Lower lobe of right lung (tissue), 2 donors: ENCODE data around the gene MTIF2. TPM values are rescaled to one million over a fixed set of nuclear protein-coding genes. Genes with fewer than 3 reads are reported as not detected.

Source experiments
- ATAC-seq, 2 donors: fragments of 200-7000 bp; cut with Tn5 transposase; one replicate each; pipeline ENCODE4 v1.9.1; 2020 to 2022; ENCODE audit warnings: mild to moderate bottlenecking in 2 of 2, moderate library complexity in 2 of 2
- DNase-seq: peaks from one replicate; pipeline ENCODE4 v3.0.0-alpha.2; 2020
- H3K27ac ChIP-seq: fragments of 200-600 bp; one replicate; pipeline ENCODE4 v1.8.0; 2022
- H3K27me3 ChIP-seq: fragments of 200-600 bp; one replicate; pipeline ENCODE4 v1.8.0; 2022; ENCODE audit warnings: low read depth
- H3K36me3 ChIP-seq: fragments of 200-600 bp; one replicate; pipeline ENCODE4 v1.8.0; 2022; ENCODE audit warnings: mild to moderate bottlenecking
- H3K4me1 ChIP-seq: fragments of 200-600 bp; one replicate; pipeline ENCODE4 v1.8.0; 2022
- H3K4me3 ChIP-seq: fragments of 200-600 bp; one replicate; pipeline ENCODE4 v1.8.0; 2022; ENCODE audit warnings: mild to moderate bottlenecking
- H3K9me3 ChIP-seq: fragments of 200-600 bp; one replicate; pipeline ENCODE4 v1.8.0; 2022
- CTCF ChIP-seq: fragments of 200-600 bp; IDR thresholded peaks from one replicate; pipeline ENCODE4 v1.8.0; 2022; ENCODE audit warnings: antibody characterized with exemption, mild to moderate bottlenecking
- intact Hi-C: fragments of 100-400 bp; cut with DNase I; formaldehyde crosslinking; loops from one replicate; pipeline ENCODE4 v1.11.0; 2022
- total RNA-seq: library from RNA; stranded (reverse); fragmentation: NEBNext Ultra II Directional; extraction: Animal tissue kit (Norgen Biotek cat#: 25700); gene quantifications from one replicate; pipeline ENCODE4 v1.2.1, GENCODE V29; 2021
- donor health status: DM: no; HTN: yes; CAD: no; lungs with severe emphysema.

MTIF2 gene
- total RNA-seq, 1 donor from 2014 or later = 25.9 TPM

DNA sequence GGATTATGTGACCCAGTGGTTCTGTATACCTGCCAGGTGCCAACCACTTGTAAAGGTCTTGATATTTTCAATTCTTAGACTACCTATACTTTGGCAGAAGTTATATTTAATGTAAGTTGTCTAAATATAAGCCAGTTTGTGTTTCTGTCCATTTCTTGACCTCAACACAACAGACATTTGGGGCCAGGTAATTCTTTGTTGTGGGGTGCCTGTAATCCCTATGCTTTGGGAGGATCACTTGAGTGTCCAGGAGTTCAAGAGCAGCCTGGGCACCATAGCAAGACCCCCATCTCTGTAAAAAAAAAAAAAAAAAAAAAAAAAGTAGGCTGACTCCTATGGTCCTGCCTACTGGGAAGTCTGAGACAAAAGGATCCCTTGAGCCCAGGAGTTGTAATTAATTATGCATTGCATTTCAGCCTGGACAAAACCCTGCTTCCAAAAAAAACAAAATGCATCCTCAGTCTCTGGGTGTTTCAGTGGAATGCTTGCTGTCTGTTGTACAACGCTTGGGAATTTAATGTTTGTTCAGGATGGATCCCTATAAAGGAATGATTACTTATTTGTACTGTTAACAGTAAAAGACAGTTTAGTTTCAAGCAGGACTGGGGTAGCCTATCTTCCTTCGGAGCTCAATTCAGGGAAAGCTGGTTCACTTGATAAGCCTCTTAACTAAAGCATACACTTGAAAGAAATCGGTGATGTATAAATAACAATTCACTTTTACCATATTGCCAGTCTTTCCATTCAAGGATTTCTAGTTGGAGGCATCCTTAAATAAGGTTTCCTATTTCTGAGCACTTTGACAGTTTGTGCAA is 33.1 kb downstream of the MTIF2 start:
- no peak overlapping the region for H3K4me3 ChIP-seq
- no peaks in the 10 kb centered on the region for H3K27me3 ChIP-seq
- ATAC-seq = no peak
- H3K36me3 ChIP-seq = peaks cover 64% of the 10 kb centered on the region
- H3K9me3 ChIP-seq = no peaks in the 10 kb centered on the region
- H3K4me1 ChIP-seq = peaks cover 28% of the 10 kb centered on the region
- H3K27ac ChIP-seq = no peak overlapping the region
- intact Hi-C loops = no loop called here
- no peak for DNase-seq
- no peak for TF ChIP-seq CTCF

DNA sequence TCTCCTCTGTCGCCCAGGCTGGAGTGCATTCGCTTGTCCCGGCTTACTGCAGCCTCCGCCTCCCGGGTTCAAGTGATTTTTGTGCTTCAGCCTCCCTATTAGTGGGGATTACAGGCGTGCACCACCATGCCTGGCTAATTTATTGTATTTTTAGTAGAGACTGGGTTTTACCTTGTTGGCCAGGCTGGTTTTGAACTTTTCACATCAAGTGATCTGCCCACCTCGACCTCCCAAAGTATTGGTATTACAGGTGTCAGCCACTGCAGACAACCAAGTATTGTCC is 35.4 kb downstream of the MTIF2 start:
- ATAC-seq = no peak
- Histone ChIP-seq H3K9me3 (no peaks in the 10 kb centered on the region), H3K4me1 (peaks cover 31% of the 10 kb centered on the region), H3K27ac (peak overlapping the region; percentile 91), H3K4me3 (peak overlapping the region; percentile 95), H3K36me3 (peaks cover 51% of the 10 kb centered on the region), H3K27me3 (no peaks in the 10 kb centered on the region)
- intact Hi-C loops = no loop called here
- no peak for DNase-seq
- no peak for TF ChIP-seq CTCF

GRCh38 chr2:55232863-55233657 is 36.0 kb downstream of the MTIF2 start:
- peaks cover 45% of the 10 kb centered on the region for H3K36me3 ChIP-seq
- intact Hi-C loops = no loop called here
- H3K27ac ChIP-seq = peak overlapping the region; percentile 91
- peaks cover 36% of the 10 kb centered on the region for H3K4me1 ChIP-seq
- TF ChIP-seq CTCF = no peak
- H3K27me3 ChIP-seq = no peaks in the 10 kb centered on the region
- H3K4me3 ChIP-seq = peak overlapping the region; percentile 95
- no peaks in the 10 kb centered on the region for H3K9me3 ChIP-seq
- DNase-seq (peak; percentile 70), ATAC-seq (peak; percentile 52 to 71)

DNA sequence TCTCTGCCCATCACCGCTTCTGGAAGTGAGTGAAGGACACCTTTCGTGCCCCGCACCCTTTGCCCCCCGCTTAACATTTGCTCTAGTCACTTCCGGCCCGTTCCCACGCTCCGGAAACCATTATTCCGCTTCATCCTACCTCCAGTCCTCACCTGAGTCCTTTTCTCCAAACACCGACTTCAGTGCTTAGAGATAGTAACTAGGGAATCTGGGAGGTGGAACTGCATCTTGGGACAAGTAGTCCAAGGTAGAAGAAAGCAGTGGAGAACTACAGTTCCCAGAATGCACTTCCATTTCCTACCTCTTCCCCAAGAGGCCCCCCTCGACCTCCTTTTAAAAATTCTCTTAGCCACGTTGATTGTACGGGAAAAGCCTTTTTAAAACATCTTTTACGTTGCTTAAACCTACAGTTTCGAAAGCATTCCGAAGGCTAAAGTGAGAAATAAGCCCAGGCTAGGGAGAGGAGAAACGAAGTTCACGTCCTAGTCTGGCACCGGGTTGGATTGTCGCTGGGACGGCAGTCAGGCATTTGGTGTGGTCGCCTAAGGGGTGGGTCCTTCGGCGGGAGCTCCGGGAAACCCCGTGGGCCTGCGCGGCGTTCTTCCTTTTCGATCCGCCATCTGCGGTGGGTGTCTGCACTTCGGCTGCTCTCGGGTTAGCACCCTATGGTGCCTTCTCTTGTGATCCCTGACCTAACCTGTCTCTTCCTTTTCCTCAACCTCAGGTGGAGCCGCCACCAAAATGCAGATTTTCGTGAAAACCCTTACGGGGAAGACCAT is 36.8 kb downstream of the MTIF2 start, which contains the start of the genes CLHC1 and RPS27A:
TSS of gene CLHC1 (minus strand) at position 210 of the 779 bp plus-strand sequence. CDS start 9,882 bp downstream, outside the sequence.
TSS of gene RPS27A (plus strand) at position 605 of the 779 bp plus-strand sequence. CDS start at position 742, 137 bp downstream.
- Histone ChIP-seq H3K27ac (peak within 1 kb of the TSS; percentile 91), H3K4me3 (peak within 1 kb of the TSS; percentile 95), H3K4me1 (peaks cover 40% of the 10 kb centered on the region), H3K36me3 (peaks cover 38% of the 10 kb centered on the region), H3K9me3 (no peaks in the 10 kb centered on the region), H3K27me3 (no peaks in the 10 kb centered on the region)
- intact Hi-C loops = no loop called here
- DNase-seq = peak; percentile 93
- TF ChIP-seq CTCF = no peak
- peak; percentile 96 to 97 for ATAC-seq

DNA sequence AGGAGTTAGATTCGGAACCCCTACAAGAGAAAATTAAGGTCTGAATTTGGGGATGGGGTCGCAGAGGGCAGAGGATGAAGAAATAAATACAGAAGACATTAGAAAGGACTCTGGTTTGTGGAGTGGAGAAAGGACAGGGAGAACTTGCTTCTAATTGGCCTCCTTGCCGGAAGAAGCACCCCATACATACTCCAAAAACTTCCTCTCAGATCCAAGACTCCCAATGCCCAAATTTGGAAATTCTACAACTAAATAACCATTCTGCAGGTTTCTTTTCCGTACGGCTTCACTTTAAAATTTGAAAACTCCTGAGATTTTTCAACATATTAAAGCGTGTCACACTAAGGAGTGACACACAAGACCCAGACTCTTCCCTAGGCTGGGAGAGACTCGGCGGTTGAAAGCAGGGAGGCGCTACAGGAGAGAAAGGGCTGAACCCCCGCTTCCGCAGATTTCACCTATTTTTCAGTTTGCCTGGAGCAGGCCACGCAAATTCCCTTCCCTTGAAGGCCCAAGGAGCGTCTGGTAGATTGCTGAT is 37.4 kb downstream of the MTIF2 start:
- Histone ChIP-seq H3K27ac (peak overlapping the region; percentile 91), H3K4me3 (peak overlapping the region; percentile 95), H3K27me3 (no peaks in the 10 kb centered on the region), H3K36me3 (peaks cover 31% of the 10 kb centered on the region), H3K9me3 (no peaks in the 10 kb centered on the region), H3K4me1 (peaks cover 40% of the 10 kb centered on the region)
- intact Hi-C loops = no loop called here
- ATAC-seq (peak; percentile 10 to 28), DNase-seq (no peak)
- TF ChIP-seq CTCF = no peak
